HCT116 (cell line): Measurements from ENCODE around the gene KIAA1755. TPM values are rescaled to one million over a fixed set of nuclear protein-coding genes. Genes with fewer than 3 reads are reported as not detected.

Experiments used
- ATAC-seq: fragments of 200-7000 bp; cut with Tn5 transposase; 2 replicates; pipeline ENCODE4 v1.9.1; 2020; ENCODE audit warnings: mild to moderate bottlenecking, moderate library complexity
- BruUV-seq: library from RNA; stranded (reverse); fragments of 400-500 nt; replicated peaks from 2 replicates; lab custom pipeline; 2021; lab: Mats Ljungman, UMichigan
- CTCF ChIA-PET: fragments of 300-600 bp; sonication (Branson Sonifier 250); formaldehyde crosslinking; loops from one replicate; lab custom pipeline; 2021; ENCODE audit warnings: antibody characterized with exemption; lab: Charles Lee
- POLR2A ChIA-PET: fragments of 300-600, 350-600 bp; sonication (Branson Sonifier 250); formaldehyde crosslinking; loops from one replicate; lab custom pipeline; 2021; ENCODE audit warnings: antibody characterized with exemption; lab: Charles Lee
- RAD21 ChIA-PET, 2 experiments: fragments of 300-600 bp; sonication (Branson Sonifier 250); formaldehyde crosslinking; loops; one replicate each; lab custom pipeline; 2023; ENCODE audit warnings: low total read pairs in 2 of 2; ENCODE audit not compliant: uncharacterized antibody in 2 of 2, unreplicated experiment in 2 of 2, low non-redundant PET in 1 of 2; lab: Charles Lee
- DNase-seq: peaks from one replicate; pipeline ENCODE4 v3.0.0-alpha.2; 2010; ENCODE audit warnings: low read depth, low spot score
- H2AFZ ChIP-seq: fragments of 200-600 bp; shearing (Covaris generic), sonication (generic); 2 replicates; pipeline ENCODE4 v1.6.1; 2017; ENCODE audit warnings: low read depth, mixed run types, mixed read lengths, antibody characterized with exemption, low read length; ENCODE audit not compliant: poor library complexity, severe bottlenecking
- H3K27ac ChIP-seq: 2 replicates; pipeline ENCODE4 v1.5.1; 2012; ENCODE audit warnings: low read depth, low read length
- H3K27me3 ChIP-seq: fragments of 200-600 bp; sonication (generic); 2 replicates; pipeline ENCODE4 v1.6.1; 2016; ENCODE audit warnings: mixed run types, low read length, mixed read lengths; ENCODE audit not compliant: insufficient read depth
- H3K36me3 ChIP-seq, 2 experiments: fragments of 200-500 bp in 1 of 2; fragments of 200-600 bp in 1 of 2; sonication (Bioruptor generic) in 1 of 2; sonication (generic) in 1 of 2; 2 replicates each; pipeline versions ENCODE4 v1.5.1 to v1.6.1; 2014 to 2016; ENCODE audit warnings: low read length in 2 of 2, inconsistent platforms in 1 of 2, mixed read lengths in 1 of 2, mixed run types in 1 of 2; ENCODE audit not compliant: insufficient read depth in 2 of 2, control insufficient read depth in 1 of 2
- H3K4me1 ChIP-seq, 2 experiments: fragments of 200-600 bp in 1 of 2; sonication (generic) in 1 of 2; 2 replicates each; pipeline versions ENCODE4 v1.5.1 to v1.6.1; 2012 to 2017; ENCODE audit warnings: low read length in 2 of 2, inconsistent platforms in 1 of 2, mild to moderate bottlenecking in 1 of 2, mixed read lengths in 1 of 2, mixed run types in 1 of 2, moderate library complexity in 1 of 2; ENCODE audit not compliant: insufficient read depth in 2 of 2, control insufficient read depth in 1 of 2
- H3K4me2 ChIP-seq: fragments of 200-600 bp; sonication (generic); 2 replicates; pipeline ENCODE4 v1.6.1; 2017; ENCODE audit warnings: mixed run types, low read length, mixed read lengths
- H3K4me3 ChIP-seq, 2 experiments: fragments of 200-600 bp in 1 of 2; sonication (generic) in 1 of 2; replicated peaks in 1 of 2; 2 replicates each; pipeline ENCODE4 v1.5.1; 2011 to 2016; ENCODE audit warnings: low read length in 2 of 2, control low read depth in 1 of 2, low read depth in 1 of 2, mild to moderate bottlenecking in 1 of 2, mixed read lengths in 1 of 2, mixed run types in 1 of 2
- H3K79me2 ChIP-seq: fragments of 200-600 bp; sonication (generic); 2 replicates; pipeline ENCODE4 v1.6.1; 2017; ENCODE audit warnings: mild to moderate bottlenecking, mixed run types, low read length, moderate library complexity, mixed read lengths; ENCODE audit not compliant: insufficient read depth
- H3K9ac ChIP-seq: fragments of 200-600 bp; sonication (generic); 2 replicates; pipeline ENCODE4 v1.6.1; 2016; ENCODE audit warnings: low read length, mixed read lengths
- H3K9me2 ChIP-seq: fragments of 200-600 bp; sonication (generic), shearing (Covaris generic); 2 replicates; pipeline ENCODE4 v1.6.1; 2017; ENCODE audit warnings: mixed run types, mild to moderate bottlenecking, moderate library complexity; ENCODE audit not compliant: insufficient read depth
- H3K9me3 ChIP-seq, 2 experiments: fragments of 200-500 bp in 1 of 2; fragments of 200-600 bp in 1 of 2; sonication (Bioruptor generic) in 1 of 2; sonication (generic) in 1 of 2; 2 replicates each; pipeline ENCODE4 v1.6.1; 2014 to 2017; ENCODE audit warnings: low read length in 2 of 2, mixed read lengths in 2 of 2, inconsistent platforms in 1 of 2, low read depth in 1 of 2, mild to moderate bottlenecking in 1 of 2, mixed run types in 1 of 2, moderate library complexity in 1 of 2; ENCODE audit not compliant: control insufficient read depth in 1 of 2, insufficient read depth in 1 of 2
- H4K20me1 ChIP-seq: fragments of 200-600 bp; sonication (generic), shearing (Covaris generic); 2 replicates; pipeline ENCODE4 v1.6.1; 2017; ENCODE audit warnings: mixed run types, mild to moderate bottlenecking, moderate library complexity; ENCODE audit not compliant: insufficient read depth
- ATF3 ChIP-seq: IDR thresholded peaks from 2 replicates; pipeline ENCODE4 v1.6.1; 2012
- CEBPB ChIP-seq: IDR thresholded peaks from 2 replicates; pipeline ENCODE4 v1.6.1; 2012; ENCODE audit warnings: low read depth
- EGR1 ChIP-seq: IDR thresholded peaks from 2 replicates; pipeline ENCODE4 v1.6.1; 2012; ENCODE audit warnings: low read depth
- EZH2 ChIP-seq: fragments of 200-600 bp; sonication (generic); IDR thresholded peaks from 2 replicates; pipeline ENCODE4 v1.6.1; 2017; ENCODE audit warnings: antibody characterized with exemption, mixed run types
- JUND ChIP-seq: IDR thresholded peaks from 2 replicates; pipeline ENCODE4 v1.6.1; 2012
- MAX ChIP-seq: IDR thresholded peaks from 2 replicates; pipeline ENCODE4 v1.6.1; 2012
- POLR2A ChIP-seq: IDR thresholded peaks from 2 replicates; pipeline ENCODE4 v1.7.0; 2011; ENCODE audit warnings: borderline replicate concordance; ENCODE audit not compliant: insufficient read depth, insufficient read length; ENCODE audit errors: extremely low read depth
- RAD21 ChIP-seq: IDR thresholded peaks from 2 replicates; pipeline ENCODE4 v1.6.1; 2012; ENCODE audit warnings: low read depth, mild to moderate bottlenecking
- SIN3A ChIP-seq: IDR thresholded peaks from 2 replicates; pipeline ENCODE4 v1.6.1; 2012; ENCODE audit warnings: low read depth
- TCF7L2 ChIP-seq: IDR thresholded peaks from 2 replicates; pipeline ENCODE4 v1.7.0; 2011; ENCODE audit warnings: borderline replicate concordance, inconsistent platforms; ENCODE audit not compliant: insufficient read depth, insufficient read length; ENCODE audit errors: extremely low read depth
- ZBTB33 ChIP-seq: IDR thresholded peaks from 2 replicates; pipeline ENCODE4 v1.6.1; 2011; ENCODE audit warnings: mild to moderate bottlenecking, low read length, moderate library complexity; ENCODE audit not compliant: insufficient replicate concordance; ENCODE audit errors: extremely low read depth
- intact Hi-C: fragments of 100-400 bp; cut with micrococcal nuclease; formaldehyde crosslinking; loops from 2 replicates; pipeline ENCODE4 v1.10.0; 2022
- total RNA-seq: library from RNA; stranded (reverse); gene quantifications from one replicate; pipeline ENCODE4 v1.2.1, GENCODE V29; 2021; ENCODE audit not compliant: unreplicated experiment

KIAA1755 gene
- total RNA-seq, 1 experiment from 2014 or later = not detected

- ATAC-seq = no peak
- intact Hi-C loops = no loop called here
- no peaks in the 10 kb centered on the region for H4K20me1 ChIP-seq
- BruUV-seq = no TSS peak
- no peaks in the 10 kb centered on the region for H3K27me3 ChIP-seq
- no peaks in the 10 kb centered on the region for H3K9me2 ChIP-seq
- CTCF ChIA-PET = no interaction called here
- no peaks in the 10 kb centered on the region for H3K4me1 ChIP-seq
- H3K4me2 ChIP-seq = no peak overlapping the region
- TF ChIP-seq CEBPB = no peak
- no peak for TF ChIP-seq POLR2A
- TF ChIP-seq, all 23 proteins: peak for 0
- Histone ChIP-seq H2AFZ (no peak overlapping the region), H3K36me3 (no peaks in the 10 kb centered on the region), H3K9me3 (peaks cover 14 to 34% of the 10 kb centered on the region in 2 experiments; a peak in 2 of 4 replicates), H3K4me3 (no peak overlapping the region), H3K9ac (no peak overlapping the region), H3K27ac (no peak overlapping the region), H3K79me2 (no peaks in the 10 kb centered on the region)
- ChIA-PET RAD21 (no interaction called here), POLR2A (no interaction called here)
- no peak for DNase-seq
Measured at GRCh38 chr20:38241201-38241600, 19.3 kb downstream of the KIAA1755 start.

GRCh38 chr20:38239441-38239840 is 21.1 kb downstream of the KIAA1755 start:
- Histone ChIP-seq H3K36me3 (no peaks in the 10 kb centered on the region), H3K9me2 (no peaks in the 10 kb centered on the region), H3K79me2 (no peaks in the 10 kb centered on the region), H4K20me1 (no peaks in the 10 kb centered on the region), H3K27ac (no peak overlapping the region), H3K4me1 (no peaks in the 10 kb centered on the region), H3K4me3 (no peak overlapping the region), H3K9me3 (peaks cover 14 to 34% of the 10 kb centered on the region in 2 experiments; a peak in 2 of 4 replicates), H2AFZ (no peak overlapping the region), H3K4me2 (no peak overlapping the region), H3K27me3 (no peaks in the 10 kb centered on the region), H3K9ac (no peak overlapping the region)
- no peak for TF ChIP-seq SIN3A
- intact Hi-C loops = no loop called here
- RAD21 ChIA-PET = no interaction called here
- DNase-seq (no peak), ATAC-seq (no peak)
- CTCF ChIA-PET = interaction anchor here (1.1 to 1.6 kb wide), 2 partner anchors 10 to 18 kb away, joined by 3 to 4 read pairs; no protein-coding TSS in a partner anchor
- POLR2A ChIA-PET = no interaction called here
- BruUV-seq = no TSS peak

- TF ChIP-seq ATF3 = no peak
- TF ChIP-seq MAX = no peak
- no peak for TF ChIP-seq EZH2
- no peak for TF ChIP-seq JUND
- TF ChIP-seq ZBTB33 = no peak
- no peak for TF ChIP-seq EGR1
- no peak for TF ChIP-seq TCF7L2
- no peak for TF ChIP-seq CEBPB
- TF ChIP-seq RAD21 = no peak
- H3K4me3 ChIP-seq = no peak overlapping the region
- no peaks in the 10 kb centered on the region for H3K36me3 ChIP-seq
- no peak overlapping the region for H3K27ac ChIP-seq
- ChIA-PET CTCF (interaction anchor here (1.1 kb wide), 1 partner anchor 9 kb away, joined by 3 read pairs; no protein-coding TSS in a partner anchor), POLR2A (no interaction called here), RAD21 (no interaction called here)
- H4K20me1 ChIP-seq = no peaks in the 10 kb centered on the region
- no peak overlapping the region for H3K9ac ChIP-seq
- no peak overlapping the region for H2AFZ ChIP-seq
- no peaks in the 10 kb centered on the region for H3K9me2 ChIP-seq
- no peaks in the 10 kb centered on the region for H3K79me2 ChIP-seq
- ATAC-seq (no peak), DNase-seq (no peak)
- no TSS peak for BruUV-seq
- H3K27me3 ChIP-seq = no peaks in the 10 kb centered on the region
- peaks cover 14 to 28% of the 10 kb centered on the region in 2 experiments; a peak in 2 of 4 replicates for H3K9me3 ChIP-seq
- H3K4me1 ChIP-seq = no peaks in the 10 kb centered on the region
- no peak overlapping the region for H3K4me2 ChIP-seq
- intact Hi-C loops = no loop called here
Measured at GRCh38 chr20:38238829-38239228, 21.7 kb downstream of the KIAA1755 start.
